ENCODE results near the gene HOXC9. TPM values are rescaled to one million over a fixed set of nuclear protein-coding genes. Genes with fewer than 3 reads are reported as not detected.

The HOXC9 gene
- total RNA-seq, 6 experiments from 2014 or later, result not detected

MicroRNAs within 50 kb of the gene (microRNA counts, 767-probe panel; counts per million panel counts)
- microRNA hsa-miR-196a-5p, result 237 counts per million
- 237 counts per million for microRNA hsa-miR-615-3p
- 237 counts per million for microRNA hsa-miR-615-5p

Small RNAs within 50 kb of the gene (microRNA-seq; reads per million reads assigned to microRNA genes)
- gene MIR196A2, result 0.64 to 2.9 reads per million in 2 donors
- gene MIR615, result 0.29 to 1.9 reads per million in 2 donors

Small RNAs within 50 kb of the gene (small RNA-seq; reads per million reads assigned to genes)
- gene AC012531.3, result 0 reads per million in 2 experiments
- gene AC012531.4, result 0 reads per million in 2 experiments
- gene HOXC5, result 0 reads per million in 2 experiments
- 0 to 0.26 reads per million in 2 experiments for gene MIR196A2
- 0 reads per million in 2 experiments for gene MIR615
- gene RF01905, result 0 reads per million in 2 experiments
- 0 reads per million in 2 experiments for gene RF01906

Other genes with a start within 250 kb of the HOXC9 start
- not detected for gene CISTR, start 248.2 kb upstream of the HOXC9 start, total RNA-seq
- gene HOXC13, start 61.3 kb upstream of the HOXC9 start, total RNA-seq, result not detected
- gene HOXC12, start 45.3 kb upstream of the HOXC9 start, total RNA-seq, result not detected
- gene HOXC11, start 27.0 kb upstream of the HOXC9 start, total RNA-seq, result not detected
- gene HOTAIR, start 25.2 kb upstream of the HOXC9 start, total RNA-seq, result not detected
- not detected for gene HOXC10, start 15.0 kb upstream of the HOXC9 start, total RNA-seq
- gene HOXC8, start 8.8 kb downstream of the HOXC9 start, total RNA-seq, result not detected
- gene HOXC6, start 28.3 kb downstream of the HOXC9 start, total RNA-seq, result not detected
- gene HOXC5, start 32.9 kb downstream of the HOXC9 start, total RNA-seq, result not detected
- gene HOXC4, start 53.7 kb downstream of the HOXC9 start, total RNA-seq, result under 1 TPM in 1 of 6 experiments, not detected in 5; 0.13 TPM
- gene SMUG1, start 188.8 kb downstream of the HOXC9 start, total RNA-seq, result 10 to 100 TPM; 14.1 to 25.5 (median 22.4) TPM